Lower lobe of right lung (tissue), 2 donors: Measurements from ENCODE around the gene NPM1. TPM values are rescaled to one million over a fixed set of nuclear protein-coding genes. Genes with fewer than 3 reads are reported as not detected.

Source experiments
- ATAC-seq, 2 donors: fragments of 200-7000 bp; cut with Tn5 transposase; one replicate each; pipeline ENCODE4 v1.9.1; 2020 to 2022; ENCODE audit warnings: mild to moderate bottlenecking in 2 of 2, moderate library complexity in 2 of 2
- DNase-seq: peaks from one replicate; pipeline ENCODE4 v3.0.0-alpha.2; 2020
- H3K27ac ChIP-seq: fragments of 200-600 bp; one replicate; pipeline ENCODE4 v1.8.0; 2022
- H3K27me3 ChIP-seq: fragments of 200-600 bp; one replicate; pipeline ENCODE4 v1.8.0; 2022; ENCODE audit warnings: low read depth
- H3K36me3 ChIP-seq: fragments of 200-600 bp; one replicate; pipeline ENCODE4 v1.8.0; 2022; ENCODE audit warnings: mild to moderate bottlenecking
- H3K4me1 ChIP-seq: fragments of 200-600 bp; one replicate; pipeline ENCODE4 v1.8.0; 2022
- H3K4me3 ChIP-seq: fragments of 200-600 bp; one replicate; pipeline ENCODE4 v1.8.0; 2022; ENCODE audit warnings: mild to moderate bottlenecking
- H3K9me3 ChIP-seq: fragments of 200-600 bp; one replicate; pipeline ENCODE4 v1.8.0; 2022
- intact Hi-C: fragments of 100-400 bp; cut with DNase I; formaldehyde crosslinking; loops from one replicate; pipeline ENCODE4 v1.11.0; 2022
- long read RNA-seq: library from polyadenylated mRNA; unstranded; transcript quantifications from one replicate; pipeline ENCODE4 v2.0.0, GENCODE V29; 2021
- total RNA-seq: library from RNA; stranded (reverse); fragmentation: NEBNext Ultra II Directional; extraction: Animal tissue kit (Norgen Biotek cat#: 25700); gene quantifications from one replicate; pipeline ENCODE4 v1.2.1, GENCODE V29; 2021
- TF ChIP-seq, protein P1 (sequence below): fragments of 200-600 bp; IDR thresholded peaks from one replicate; pipeline ENCODE4 v1.8.0; 2022; ENCODE audit warnings: antibody characterized with exemption, mild to moderate bottlenecking
- donor health status: DM: no; HTN: yes; CAD: no; lungs with severe emphysema.

The NPM1 gene, protein sequence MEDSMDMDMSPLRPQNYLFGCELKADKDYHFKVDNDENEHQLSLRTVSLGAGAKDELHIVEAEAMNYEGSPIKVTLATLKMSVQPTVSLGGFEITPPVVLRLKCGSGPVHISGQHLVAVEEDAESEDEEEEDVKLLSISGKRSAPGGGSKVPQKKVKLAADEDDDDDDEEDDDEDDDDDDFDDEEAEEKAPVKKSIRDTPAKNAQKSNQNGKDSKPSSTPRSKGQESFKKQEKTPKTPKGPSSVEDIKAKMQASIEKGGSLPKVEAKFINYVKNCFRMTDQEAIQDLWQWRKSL
- total RNA-seq, result 684 TPM
- long read RNA-seq, transcript NPM1-203 (10 exons, 1,598 nt), result minor isoform, 34 of 484 reads
- long read RNA-seq, transcript NPM1-202 (10 exons, 1,237 nt), result minor isoform, 7 of 484 reads
- long read RNA-seq, transcript NPM1-201 (11 exons, 1,758 nt), result major isoform, 422 of 484 reads
- long read RNA-seq, partial matches to known transcripts, result 6 of 484 reads
- long read RNA-seq, other reads (novel, unspliced or antisense), result 15 of 484 reads

DNA sequence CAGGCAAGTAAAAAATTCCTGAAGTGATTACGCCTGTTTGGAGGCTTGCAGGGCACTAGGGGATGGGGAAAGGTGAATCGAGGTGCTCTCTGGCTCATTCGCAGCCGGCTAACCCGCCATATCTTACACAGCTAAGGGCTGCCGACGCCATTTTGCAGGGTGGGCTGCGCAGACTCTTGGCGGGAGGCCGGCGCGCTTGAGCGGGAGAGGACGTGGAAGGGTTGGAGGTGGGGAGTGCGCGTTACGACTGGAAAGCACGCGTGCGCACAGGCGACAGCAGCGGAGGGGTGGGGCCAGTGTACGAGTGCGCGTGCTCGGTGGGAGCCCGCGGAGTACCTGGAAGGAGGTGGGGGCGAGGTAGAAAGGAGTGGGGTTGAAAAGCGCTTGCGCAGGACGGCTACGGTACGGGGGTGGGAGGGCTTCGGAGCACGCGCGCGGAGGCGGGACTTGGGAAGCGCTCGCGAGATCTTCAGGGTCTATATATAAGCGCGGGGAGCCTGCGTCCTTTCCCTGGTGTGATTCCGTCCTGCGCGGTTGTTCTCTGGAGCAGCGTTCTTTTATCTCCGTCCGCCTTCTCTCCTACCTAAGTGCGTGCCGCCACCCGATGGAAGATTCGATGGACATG lies at the start of gene NPM1:
NPM1 (plus strand) TSS at position 505 of the 625 bp plus-strand sequence; CDS start at position 605, 100 bp downstream.
- peaks cover 38% of the 10 kb centered on the region for H3K4me1 ChIP-seq
- DNase-seq (peak; percentile 97), ATAC-seq (peak; percentile 98 to 99)
- H3K36me3 ChIP-seq, result peaks cover 24% of the 10 kb centered on the region
- H3K9me3 ChIP-seq, result no peaks in the 10 kb centered on the region
- peak within 1 kb of the TSS; percentile 95 for H3K4me3 ChIP-seq
- no peaks in the 10 kb centered on the region for H3K27me3 ChIP-seq
- intact Hi-C loops, result no loop called here
- TF ChIP-seq, protein P1, sequence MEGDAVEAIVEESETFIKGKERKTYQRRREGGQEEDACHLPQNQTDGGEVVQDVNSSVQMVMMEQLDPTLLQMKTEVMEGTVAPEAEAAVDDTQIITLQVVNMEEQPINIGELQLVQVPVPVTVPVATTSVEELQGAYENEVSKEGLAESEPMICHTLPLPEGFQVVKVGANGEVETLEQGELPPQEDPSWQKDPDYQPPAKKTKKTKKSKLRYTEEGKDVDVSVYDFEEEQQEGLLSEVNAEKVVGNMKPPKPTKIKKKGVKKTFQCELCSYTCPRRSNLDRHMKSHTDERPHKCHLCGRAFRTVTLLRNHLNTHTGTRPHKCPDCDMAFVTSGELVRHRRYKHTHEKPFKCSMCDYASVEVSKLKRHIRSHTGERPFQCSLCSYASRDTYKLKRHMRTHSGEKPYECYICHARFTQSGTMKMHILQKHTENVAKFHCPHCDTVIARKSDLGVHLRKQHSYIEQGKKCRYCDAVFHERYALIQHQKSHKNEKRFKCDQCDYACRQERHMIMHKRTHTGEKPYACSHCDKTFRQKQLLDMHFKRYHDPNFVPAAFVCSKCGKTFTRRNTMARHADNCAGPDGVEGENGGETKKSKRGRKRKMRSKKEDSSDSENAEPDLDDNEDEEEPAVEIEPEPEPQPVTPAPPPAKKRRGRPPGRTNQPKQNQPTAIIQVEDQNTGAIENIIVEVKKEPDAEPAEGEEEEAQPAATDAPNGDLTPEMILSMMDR, result no peak
- peak within 1 kb of the TSS; percentile 94 for H3K27ac ChIP-seq

DNA sequence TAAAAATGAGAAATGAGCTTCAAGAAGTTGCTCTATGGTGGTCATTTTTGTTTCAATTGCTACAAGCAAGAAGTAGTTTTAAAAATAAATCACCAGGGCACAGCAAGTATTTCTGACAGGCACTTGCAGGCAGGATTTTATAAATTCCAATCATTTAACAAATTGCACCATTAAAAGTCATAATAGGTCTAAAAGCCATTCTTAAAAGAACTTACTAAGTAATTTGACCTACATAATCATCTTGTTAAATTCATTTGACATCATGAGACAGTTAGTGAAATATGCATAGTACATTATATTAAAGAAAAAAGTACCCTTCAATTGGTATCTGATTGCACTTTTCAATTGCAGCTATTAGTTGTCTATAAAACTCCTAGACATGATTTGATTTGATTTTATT lies 47.6 kb upstream of the NPM1 start:
- H3K4me3 ChIP-seq, result no peak overlapping the region
- no peak overlapping the region for H3K27ac ChIP-seq
- ATAC-seq (no peak), DNase-seq (no peak)
- intact Hi-C loops, result no loop called here
- TF ChIP-seq, protein P1, result no peak
- no peaks in the 10 kb centered on the region for H3K36me3 ChIP-seq
- H3K4me1 ChIP-seq, result peaks cover 12% of the 10 kb centered on the region
- peaks cover 49% of the 10 kb centered on the region for H3K27me3 ChIP-seq
- no peaks in the 10 kb centered on the region for H3K9me3 ChIP-seq

DNA sequence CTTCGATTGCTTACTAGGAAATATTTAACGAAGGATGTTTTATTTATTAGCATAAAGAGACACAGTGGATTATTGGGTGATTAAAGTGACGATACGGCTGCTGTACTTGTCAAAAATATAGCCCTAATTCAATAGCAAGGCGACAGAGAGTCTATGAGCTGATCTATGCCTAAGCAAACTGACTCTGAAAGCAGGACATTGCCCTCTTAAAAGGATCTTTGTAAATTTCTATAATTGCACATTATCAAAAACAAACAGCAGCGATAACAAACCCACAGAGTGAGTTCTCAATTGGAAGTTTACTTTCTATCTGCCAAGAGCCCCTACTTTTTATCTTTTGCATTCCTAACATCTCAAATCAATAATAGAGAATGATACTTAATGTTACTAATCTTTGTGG lies 47.2 kb upstream of the NPM1 start:
- Histone ChIP-seq H3K27me3 (peaks cover 47% of the 10 kb centered on the region), H3K27ac (no peak overlapping the region), H3K4me1 (peaks cover 12% of the 10 kb centered on the region), H3K4me3 (no peak overlapping the region), H3K9me3 (no peaks in the 10 kb centered on the region), H3K36me3 (no peaks in the 10 kb centered on the region)
- DNase-seq, result no peak
- ATAC-seq, result no peak
- intact Hi-C loops, result no loop called here
- TF ChIP-seq, protein P1, result no peak

DNA sequence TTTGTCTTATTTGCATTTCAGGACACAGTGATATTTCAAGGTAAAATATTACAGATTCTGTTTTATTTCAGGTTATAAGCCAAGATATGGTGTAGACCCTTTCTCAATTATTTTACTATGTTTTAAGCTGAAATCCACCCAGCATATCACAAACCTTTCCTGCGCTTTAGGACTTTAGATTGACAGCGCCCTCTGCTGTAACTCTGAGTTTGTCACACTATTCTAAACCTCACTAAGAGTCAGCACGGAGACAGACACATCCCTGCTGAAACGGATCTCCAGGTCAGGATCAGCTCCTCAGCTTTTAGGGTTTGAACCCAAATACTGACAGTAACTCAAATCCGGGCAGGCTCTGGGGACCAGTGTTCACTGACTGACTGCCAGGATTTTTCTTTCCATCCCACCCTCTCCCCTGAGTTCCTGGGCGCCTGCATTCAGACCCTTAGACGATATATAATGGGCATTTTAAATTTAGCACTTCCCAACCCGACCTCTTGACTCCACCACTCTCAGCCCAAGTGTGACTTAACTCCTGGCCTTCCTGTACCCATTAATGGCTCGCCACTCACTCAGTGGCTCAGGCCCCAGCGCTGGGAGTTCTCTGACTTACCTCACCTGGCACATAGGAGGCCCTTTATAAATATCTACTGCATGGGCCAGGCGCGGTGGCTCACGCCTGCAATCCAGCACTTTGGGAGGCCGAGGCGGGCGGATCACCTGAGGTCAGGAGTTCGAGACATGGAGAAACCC lies 45.1 kb upstream of the NPM1 start:
- H3K4me3 ChIP-seq, result no peak overlapping the region
- peaks cover 28% of the 10 kb centered on the region for H3K27me3 ChIP-seq
- TF ChIP-seq, protein P1, result peak; percentile 53
- no peaks in the 10 kb centered on the region for H3K36me3 ChIP-seq
- H3K9me3 ChIP-seq, result no peaks in the 10 kb centered on the region
- H3K4me1 ChIP-seq, result no peaks in the 10 kb centered on the region
- intact Hi-C loops, result no loop called here
- ATAC-seq (peak; percentile 64 to 66), DNase-seq (no peak)
- no peak overlapping the region for H3K27ac ChIP-seq

DNA sequence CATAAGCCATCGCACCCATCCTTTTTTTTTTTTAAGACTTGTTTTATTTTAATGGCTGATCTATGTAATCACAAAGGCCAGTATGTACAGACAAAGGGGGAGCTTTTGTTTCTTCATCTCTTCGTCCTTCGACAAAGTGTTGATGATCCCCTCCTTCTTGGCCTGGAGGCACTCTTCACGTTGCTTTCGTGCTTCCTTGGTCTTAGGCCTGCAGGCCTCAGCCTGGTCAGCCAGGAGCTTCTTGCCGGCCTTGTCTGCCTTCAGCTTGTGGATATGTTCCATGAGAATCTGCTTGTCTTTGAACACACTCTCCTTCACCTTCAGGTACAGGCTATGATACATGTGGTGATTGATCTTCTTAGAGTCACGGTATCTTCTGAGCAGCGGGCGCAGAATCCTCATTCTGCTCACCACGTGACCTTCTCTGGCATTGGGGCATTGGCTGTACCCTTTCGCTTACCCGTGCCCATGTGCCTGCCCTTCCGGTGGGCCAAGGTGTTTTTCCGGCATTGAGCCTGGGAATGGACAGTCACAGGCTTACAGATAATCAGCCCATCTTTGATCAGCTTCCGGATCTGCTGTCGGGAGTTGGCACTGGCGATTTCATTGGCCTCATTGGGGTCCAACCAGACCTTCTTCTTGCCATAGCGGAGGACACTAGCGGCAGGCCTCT lies 42.6 kb upstream of the NPM1 start:
- intact Hi-C loops, result no loop called here
- Histone ChIP-seq H3K9me3 (no peaks in the 10 kb centered on the region), H3K27ac (no peak overlapping the region), H3K4me1 (no peaks in the 10 kb centered on the region), H3K27me3 (peaks cover 18% of the 10 kb centered on the region), H3K4me3 (no peak overlapping the region), H3K36me3 (no peaks in the 10 kb centered on the region)
- DNase-seq (no peak), ATAC-seq (no peak)
- TF ChIP-seq, protein P1, result no peak
